Endodermal cell (in vitro differentiated cells): ENCODE data around the gene HYAL1. TPM values are rescaled to one million over a fixed set of nuclear protein-coding genes. Genes with fewer than 3 reads are reported as not detected.
A peak's percentile ranks its signal among the peaks of the same experiment; 100 is the strongest.

Experiments used
- DNase-seq: peaks from one replicate; pipeline ENCODE4 v3.0.0-alpha.2; 2017
- H3K27ac ChIP-seq: 2 replicates; pipeline ENCODE4 v1.5.1; 2013; ENCODE audit warnings: mild to moderate bottlenecking, low read depth, low read length, moderate library complexity
- H3K27me3 ChIP-seq: 2 replicates; pipeline ENCODE4 v1.6.1; 2013; ENCODE audit warnings: mild to moderate bottlenecking, low read length, moderate library complexity; ENCODE audit not compliant: insufficient read depth, control insufficient read depth, poor library complexity, severe bottlenecking
- H3K36me3 ChIP-seq: 2 replicates; pipeline ENCODE4 v1.7.0; 2013; ENCODE audit warnings: mild to moderate bottlenecking, low read length, moderate library complexity; ENCODE audit not compliant: control insufficient read depth, insufficient read depth
- H3K4me1 ChIP-seq: one replicate; pipeline ENCODE4 v1.7.0; 2013; ENCODE audit warnings: low read length; ENCODE audit not compliant: control insufficient read depth, insufficient read depth
- H3K4me3 ChIP-seq: 2 replicates; pipeline ENCODE4 v1.5.1; 2013; ENCODE audit warnings: mild to moderate bottlenecking, low read length, moderate library complexity
- H3K9ac ChIP-seq: 2 replicates; pipeline ENCODE4 v1.6.1; 2013; ENCODE audit warnings: mild to moderate bottlenecking, low read length, moderate library complexity; ENCODE audit not compliant: poor library complexity, severe bottlenecking; ENCODE audit errors: extremely low read depth
- H3K9me3 ChIP-seq: 2 replicates; pipeline ENCODE4 v1.6.1; 2013; ENCODE audit warnings: mild to moderate bottlenecking, low read length, moderate library complexity; ENCODE audit not compliant: control insufficient read depth
- H3K27ac Mint-ChIP-seq: 2 replicates; pipeline ENCODE4 v1.8.0; 2020; ENCODE audit warnings: mixed read lengths
- H3K27me3 Mint-ChIP-seq: 2 replicates; pipeline ENCODE4 v1.8.0; 2021; ENCODE audit warnings: mild to moderate bottlenecking, mixed read lengths; ENCODE audit not compliant: insufficient read depth
- H3K36me3 Mint-ChIP-seq: 2 replicates; pipeline ENCODE4 v1.8.0; 2020; ENCODE audit warnings: low read depth, mixed read lengths
- H3K4me1 Mint-ChIP-seq: 2 replicates; pipeline ENCODE4 v1.8.0; 2020; ENCODE audit warnings: mixed read lengths
- H3K4me3 Mint-ChIP-seq: 2 replicates; pipeline ENCODE4 v1.8.0; 2020; ENCODE audit warnings: mild to moderate bottlenecking, moderate library complexity, mixed read lengths
- H3K9me3 Mint-ChIP-seq: 2 replicates; pipeline ENCODE4 v1.8.0; 2020; ENCODE audit warnings: mild to moderate bottlenecking, mixed read lengths
- CTCF ChIP-seq: fragments of 200-600 bp; sonication (generic); conservative IDR thresholded peaks from 2 replicates; pipeline ENCODE4 v1.5.0; 2021; ENCODE audit warnings: antibody characterized with exemption, mild to moderate bottlenecking
- WGBS, 2 experiments: methylation state at CpG; one replicate each; pipeline versions ENCODE4 v1.1.5 to v1.1.7; 2013; ENCODE audit warnings: missing lambda C conversion rate in 2 of 2, mixed read lengths in 1 of 2; ENCODE audit not compliant: insufficient coverage in 1 of 2, insufficient read length in 1 of 2; 5-methylcytosine and 5-hydroxymethylcytosine counted together
- total RNA-seq, 2 donors: library from RNA; stranded (reverse); fragmentation: NEBNext Ultra II Directional in 1 of 2; extraction: Animal tissue kit (Norgen Biotek cat#: 25700) in 1 of 2; gene quantifications; 2 replicates in 1 of 2; 3 replicates in 1 of 2; pipeline ENCODE4 v1.2.1, GENCODE V29; 2021

Gene HYAL1
- total RNA-seq, 2 donors from 2014 or later = 0.92 to 1.8 TPM

GRCh38 chr3:50261505-50261904, 41.9 kb downstream of the HYAL1 start:
- Mint-ChIP-seq H3K4me1 (peaks cover 20% of the 10 kb centered on the region), H3K27me3 (no peaks in the 10 kb centered on the region), H3K27ac (peak overlapping the region; percentile 50), H3K4me3 (peak overlapping the region; percentile 49), H3K9me3 (no peaks in the 10 kb centered on the region), H3K36me3 (peaks cover 24% of the 10 kb centered on the region)
- Histone ChIP-seq H3K9ac (peak overlapping the region; percentile 92), H3K36me3 (peaks cover 26% of the 10 kb centered on the region), H3K4me3 (no peak overlapping the region), H3K4me1 (peaks cover 12% of the 10 kb centered on the region), H3K9me3 (no peaks in the 10 kb centered on the region), H3K27ac (peak overlapping the region; percentile 100), H3K27me3 (no peaks in the 10 kb centered on the region)
- DNase-seq = no peak
- 96% methylated on average over 2 of the region's 2 CpGs; no CpG with 5 or more reads in 1 of the 2 experiments for WGBS, 2 experiments
- TF ChIP-seq CTCF = no peak

GRCh38 chr3:50260942-50261441, 42.4 kb downstream of the HYAL1 start:
- H3K4me3 Mint-ChIP-seq = peak overlapping the region; percentile 49
- H3K27me3 Mint-ChIP-seq = no peaks in the 10 kb centered on the region

GRCh38 chr3:50260027-50260941, 43.1 kb downstream of the HYAL1 start:
- H3K27me3 ChIP-seq = no peaks in the 10 kb centered on the region
- peaks cover 33% of the 10 kb centered on the region for H3K36me3 ChIP-seq
- Mint-ChIP-seq H3K27ac (peak overlapping the region; percentile 90), H3K4me1 (peaks cover 14% of the 10 kb centered on the region), H3K27me3 (no peaks in the 10 kb centered on the region), H3K4me3 (peak overlapping the region; percentile 49), H3K36me3 (peaks cover 32% of the 10 kb centered on the region), H3K9me3 (no peaks in the 10 kb centered on the region)
- H3K4me1 ChIP-seq = peaks cover 11% of the 10 kb centered on the region
- H3K9ac ChIP-seq = peak overlapping the region; percentile 92
- TF ChIP-seq CTCF = peak; percentile 99
- peak; percentile 97 for DNase-seq
- 7% methylated on average over 18 to 70 of the region's 70 CpGs for WGBS, 2 experiments
- H3K27ac ChIP-seq = peak overlapping the region; percentile 100
- H3K9me3 ChIP-seq = no peaks in the 10 kb centered on the region
- H3K4me3 ChIP-seq = peak overlapping the region; percentile 75

More at GRCh38 chr3:50260942-50261441, 42.4 kb downstream of the HYAL1 start:
- Histone ChIP-seq H3K9me3 (no peaks in the 10 kb centered on the region), H3K36me3 (peaks cover 31% of the 10 kb centered on the region), H3K27ac (peak overlapping the region; percentile 100), H3K4me3 (peak overlapping the region; percentile 75), H3K27me3 (no peaks in the 10 kb centered on the region), H3K4me1 (peaks cover 12% of the 10 kb centered on the region), H3K9ac (peak overlapping the region; percentile 92)
- WGBS, 2 experiments = 93 to 94% methylated on average over 3 to 5 of the region's 5 CpGs
- no peak for DNase-seq
- H3K9me3 Mint-ChIP-seq = no peaks in the 10 kb centered on the region
- no peak for TF ChIP-seq CTCF
- H3K4me1 Mint-ChIP-seq = peaks cover 20% of the 10 kb centered on the region
- peaks cover 30% of the 10 kb centered on the region for H3K36me3 Mint-ChIP-seq
- peak overlapping the region; percentile 85 for H3K27ac Mint-ChIP-seq
